ENCODE measurements around the gene CRYBB1. TPM values are rescaled to one million over a fixed set of nuclear protein-coding genes. Genes with fewer than 3 reads are reported as not detected.

Gene CRYBB1
- total and polyA plus RNA-seq, 2 of the 13 experiments (the other 11 are each of a cell fraction or from before 2014, with no cell fraction given): not detected

DNA sequence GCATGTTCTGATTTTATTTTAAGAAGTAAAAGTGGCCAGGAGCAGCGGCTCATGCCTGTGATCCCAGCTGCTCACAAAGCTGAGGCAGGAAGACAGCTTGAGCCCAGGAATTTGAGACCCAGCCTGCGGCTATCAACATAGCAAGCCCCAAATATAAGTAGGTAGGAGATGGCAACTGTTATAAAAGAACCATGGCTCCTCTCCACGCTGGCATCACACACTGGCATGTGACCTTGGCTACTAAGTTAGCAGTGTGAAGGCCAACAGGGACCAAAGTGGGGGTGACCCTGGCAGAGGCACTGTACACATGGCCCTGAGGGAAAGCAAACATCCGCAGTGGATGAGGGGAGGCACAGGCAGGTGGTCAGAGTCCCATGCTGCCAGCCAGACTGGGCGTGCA lies 60.9 kb downstream of the CRYBB1 start:
- Histone ChIP-seq H3K27me3 (ENCODE audit: control insufficient read depth in 1 of 2, insufficient read depth in 2 of 2, low read length in 2 of 2) (no peaks in the 10 kb centered on the region), H3K9me3 (ENCODE audit: low read length) (no peaks in the 10 kb centered on the region), H3K4me2 (ENCODE audit: low read depth, low read length) (no peak overlapping the region), H3K79me2 (ENCODE audit: insufficient read depth, low read length) (no peaks in the 10 kb centered on the region), H4K20me1 (ENCODE audit: insufficient read depth, low read length) (no peaks in the 10 kb centered on the region), H3K9ac (ENCODE audit: insufficient read depth, low read depth, low read length) (no peak overlapping the region), H2AFZ (ENCODE audit: low read length) (no peak overlapping the region), H3K4me1 (ENCODE audit: insufficient read depth, low read length) (no peaks in the 10 kb centered on the region), H3K27ac (ENCODE audit: extremely low read length, insufficient read depth, low read length) (no peak overlapping the region), H3K36me3 (replicated peaks in 1 of 2; ENCODE audit: control insufficient read depth in 1 of 2, insufficient read depth in 2 of 2, low read length in 2 of 2) (no peaks in the 10 kb centered on the region), H3K4me3 (replicated peaks in 1 of 3; ENCODE audit: insufficient read depth in 1 of 3, low read depth in 2 of 3, low read length in 3 of 3) (no peak overlapping the region)
- FAIRE-seq: no peak
- ChIA-PET CTCF (ENCODE audit: low intra/inter-chr PET ratio, low total read pairs) (no interaction called here), POLR2A (no interaction called here)
- WGBS (ENCODE audit: low lambda C conversion rate): 90% methylated on average over 5 of the region's 5 CpGs
- DNase-seq (ENCODE audit: low spot score): no peak
- in situ Hi-C loops (cut with HindIII; ENCODE audit: extremely low pct_ligation_motif_present, low pct_unique_long_range_greater_than_20kb): no loop called here
- ATAC-seq: no peak
- TF ChIP-seq FOXA1 (IDR thresholded peaks at IDR 0.05) (no peak), FOXA1 (CRISPR knock-in tag; IDR thresholded peaks at IDR 0.05) (peak; percentile 27; the same call in 1 of the 2 replicates), ZNF558 (CRISPR knock-in tag; IDR thresholded peaks at IDR 0.05; ENCODE audit: borderline replicate concordance) (no peak)
- TF ChIP-seq, protein P1, sequence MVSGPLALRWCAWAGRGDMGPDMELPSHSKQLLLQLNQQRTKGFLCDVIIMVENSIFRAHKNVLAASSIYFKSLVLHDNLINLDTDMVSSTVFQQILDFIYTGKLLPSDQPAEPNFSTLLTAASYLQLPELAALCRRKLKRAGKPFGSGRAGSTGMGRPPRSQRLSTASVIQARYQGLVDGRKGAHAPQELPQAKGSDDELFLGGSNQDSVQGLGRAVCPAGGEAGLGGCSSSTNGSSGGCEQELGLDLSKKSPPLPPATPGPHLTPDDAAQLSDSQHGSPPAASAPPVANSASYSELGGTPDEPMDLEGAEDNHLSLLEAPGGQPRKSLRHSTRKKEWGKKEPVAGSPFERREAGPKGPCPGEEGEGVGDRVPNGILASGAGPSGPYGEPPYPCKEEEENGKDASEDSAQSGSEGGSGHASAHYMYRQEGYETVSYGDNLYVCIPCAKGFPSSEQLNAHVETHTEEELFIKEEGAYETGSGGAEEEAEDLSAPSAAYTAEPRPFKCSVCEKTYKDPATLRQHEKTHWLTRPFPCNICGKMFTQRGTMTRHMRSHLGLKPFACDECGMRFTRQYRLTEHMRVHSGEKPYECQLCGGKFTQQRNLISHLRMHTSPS (CRISPR knock-in tag; IDR thresholded peaks at IDR 0.05; ENCODE audit: low read depth): peak; percentile 93
- no TSS peak for BruUV-seq (replicated peaks)
- intact Hi-C loops (cut with micrococcal nuclease; ENCODE audit: unreplicated experiment): no loop called here

DNA sequence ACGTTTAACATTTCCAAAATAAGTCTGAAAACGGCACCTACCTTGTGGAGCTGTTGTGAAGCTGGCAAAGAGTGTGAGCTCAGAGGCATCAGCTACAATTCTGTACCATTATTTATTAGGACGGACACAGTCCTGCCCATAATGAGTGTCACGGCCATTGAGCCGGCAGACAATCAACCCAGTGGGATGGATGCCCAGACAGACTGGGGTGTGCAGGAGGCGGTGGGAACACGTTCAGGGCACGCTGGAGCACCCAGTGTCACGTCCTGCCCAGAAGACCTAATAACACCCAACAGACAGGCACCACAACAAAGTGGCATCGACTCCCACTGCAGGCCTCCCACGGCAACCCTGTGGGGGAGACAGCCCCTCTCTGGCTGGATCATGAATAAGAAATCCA lies 62.3 kb downstream of the CRYBB1 start:
- ChIA-PET CTCF (ENCODE audit: low intra/inter-chr PET ratio, low total read pairs) (no interaction called here), POLR2A (no interaction called here)
- Histone ChIP-seq H4K20me1 (ENCODE audit: insufficient read depth, low read length) (no peaks in the 10 kb centered on the region), H3K36me3 (replicated peaks in 1 of 2; ENCODE audit: control insufficient read depth in 1 of 2, insufficient read depth in 2 of 2, low read length in 2 of 2) (no peaks in the 10 kb centered on the region), H3K9me3 (ENCODE audit: low read length) (no peaks in the 10 kb centered on the region), H2AFZ (ENCODE audit: low read length) (no peak overlapping the region), H3K4me2 (ENCODE audit: low read depth, low read length) (no peak overlapping the region), H3K79me2 (ENCODE audit: insufficient read depth, low read length) (no peaks in the 10 kb centered on the region), H3K27me3 (ENCODE audit: control insufficient read depth in 1 of 2, insufficient read depth in 2 of 2, low read length in 2 of 2) (no peaks in the 10 kb centered on the region), H3K4me1 (ENCODE audit: insufficient read depth, low read length) (peaks cover 7% of the 10 kb centered on the region), H3K4me3 (replicated peaks in 1 of 3; ENCODE audit: insufficient read depth in 1 of 3, low read depth in 2 of 3, low read length in 3 of 3) (no peak overlapping the region), H3K9ac (ENCODE audit: insufficient read depth, low read depth, low read length) (no peak overlapping the region), H3K27ac (ENCODE audit: extremely low read length, insufficient read depth, low read length) (no peak overlapping the region)
- intact Hi-C loops (cut with micrococcal nuclease; ENCODE audit: unreplicated experiment): no loop called here
- TF ChIP-seq, protein P2, sequence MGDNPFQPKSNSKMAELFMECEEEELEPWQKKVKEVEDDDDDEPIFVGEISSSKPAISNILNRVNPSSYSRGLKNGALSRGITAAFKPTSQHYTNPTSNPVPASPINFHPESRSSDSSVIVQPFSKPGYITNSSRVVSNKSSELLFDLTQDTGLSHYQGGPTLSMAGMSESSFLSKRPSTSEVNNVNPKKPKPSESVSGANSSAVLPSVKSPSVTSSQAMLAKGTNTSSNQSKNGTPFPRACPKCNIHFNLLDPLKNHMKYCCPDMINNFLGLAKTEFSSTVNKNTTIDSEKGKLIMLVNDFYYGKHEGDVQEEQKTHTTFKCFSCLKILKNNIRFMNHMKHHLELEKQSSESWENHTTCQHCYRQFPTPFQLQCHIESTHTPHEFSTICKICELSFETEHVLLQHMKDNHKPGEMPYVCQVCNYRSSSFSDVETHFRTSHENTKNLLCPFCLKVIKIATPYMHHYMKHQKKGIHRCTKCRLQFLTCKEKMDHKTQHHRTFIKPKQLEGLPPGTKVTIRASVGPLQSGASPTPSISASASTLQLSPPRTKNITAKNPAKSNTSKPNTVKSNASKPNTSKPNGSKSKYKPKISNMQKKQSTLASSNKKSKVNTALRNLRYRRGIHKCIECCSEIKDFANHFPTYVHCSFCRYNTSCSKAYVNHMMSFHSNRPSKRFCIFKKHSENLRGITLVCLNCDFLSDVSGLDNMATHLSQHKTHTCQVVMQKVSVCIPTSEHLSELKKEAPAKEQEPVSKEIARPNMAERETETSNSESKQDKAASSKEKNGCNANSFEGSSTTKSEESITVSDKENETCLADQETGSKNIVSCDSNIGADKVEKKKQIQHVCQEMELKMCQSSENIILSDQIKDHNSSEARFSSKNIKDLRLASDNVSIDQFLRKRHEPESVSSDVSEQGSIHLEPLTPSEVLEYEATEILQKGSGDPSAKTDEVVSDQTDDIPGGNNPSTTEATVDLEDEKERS (CRISPR knock-in tag; IDR thresholded peaks at IDR 0.05): no peak
- TF ChIP-seq, protein P3, sequence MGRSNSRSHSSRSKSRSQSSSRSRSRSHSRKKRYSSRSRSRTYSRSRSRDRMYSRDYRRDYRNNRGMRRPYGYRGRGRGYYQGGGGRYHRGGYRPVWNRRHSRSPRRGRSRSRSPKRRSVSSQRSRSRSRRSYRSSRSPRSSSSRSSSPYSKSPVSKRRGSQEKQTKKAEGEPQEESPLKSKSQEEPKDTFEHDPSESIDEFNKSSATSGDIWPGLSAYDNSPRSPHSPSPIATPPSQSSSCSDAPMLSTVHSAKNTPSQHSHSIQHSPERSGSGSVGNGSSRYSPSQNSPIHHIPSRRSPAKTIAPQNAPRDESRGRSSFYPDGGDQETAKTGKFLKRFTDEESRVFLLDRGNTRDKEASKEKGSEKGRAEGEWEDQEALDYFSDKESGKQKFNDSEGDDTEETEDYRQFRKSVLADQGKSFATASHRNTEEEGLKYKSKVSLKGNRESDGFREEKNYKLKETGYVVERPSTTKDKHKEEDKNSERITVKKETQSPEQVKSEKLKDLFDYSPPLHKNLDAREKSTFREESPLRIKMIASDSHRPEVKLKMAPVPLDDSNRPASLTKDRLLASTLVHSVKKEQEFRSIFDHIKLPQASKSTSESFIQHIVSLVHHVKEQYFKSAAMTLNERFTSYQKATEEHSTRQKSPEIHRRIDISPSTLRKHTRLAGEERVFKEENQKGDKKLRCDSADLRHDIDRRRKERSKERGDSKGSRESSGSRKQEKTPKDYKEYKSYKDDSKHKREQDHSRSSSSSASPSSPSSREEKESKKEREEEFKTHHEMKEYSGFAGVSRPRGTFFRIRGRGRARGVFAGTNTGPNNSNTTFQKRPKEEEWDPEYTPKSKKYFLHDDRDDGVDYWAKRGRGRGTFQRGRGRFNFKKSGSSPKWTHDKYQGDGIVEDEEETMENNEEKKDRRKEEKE (IDR thresholded peaks at IDR 0.05): no peak
- TF ChIP-seq, protein P4, sequence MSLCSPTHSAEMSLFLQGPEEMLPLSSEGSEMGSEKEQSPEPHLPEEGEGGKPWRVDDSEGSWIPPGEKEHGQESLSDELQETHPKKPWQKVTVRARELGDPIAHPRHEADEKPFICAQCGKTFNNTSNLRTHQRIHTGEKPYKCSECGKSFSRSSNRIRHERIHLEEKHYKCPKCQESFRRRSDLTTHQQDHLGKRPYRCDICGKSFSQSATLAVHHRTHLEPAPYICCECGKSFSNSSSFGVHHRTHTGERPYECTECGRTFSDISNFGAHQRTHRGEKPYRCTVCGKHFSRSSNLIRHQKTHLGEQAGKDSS (CRISPR knock-in tag; IDR thresholded peaks at IDR 0.05; ENCODE audit: borderline replicate concordance, low read depth): no peak
- in situ Hi-C loops (cut with HindIII; ENCODE audit: extremely low pct_ligation_motif_present, low pct_unique_long_range_greater_than_20kb): no loop called here
- 94% methylated on average over 10 of the region's 11 CpGs for WGBS (ENCODE audit: low lambda C conversion rate)
- DNase-seq (ENCODE audit: low spot score): no peak
- BruUV-seq (replicated peaks): no TSS peak
- ATAC-seq: no peak
- FAIRE-seq: no peak
